ENCODE data around the gene SNX5. TPM values are rescaled to one million over a fixed set of nuclear protein-coding genes. Genes with fewer than 3 reads are reported as not detected.

The SNX5 gene
- total and polyA plus RNA-seq, 10 of the 15 experiments (the other 5 are each of a cell fraction or from before 2014, with no cell fraction given), result 92.9 to 316 (median 245) TPM

- TF ChIP-seq SRF (IDR thresholded peaks at IDR 0.05; ENCODE audit: low read depth in 2 of 2, low read length in 2 of 2) (no peak), ZBTB40 (IDR thresholded peaks at IDR 0.05; ENCODE audit: borderline replicate concordance) (no peak), ZBED1 (IDR thresholded peaks at IDR 0.05; ENCODE audit: borderline replicate concordance) (no peak), ZNF622 (IDR thresholded peaks at IDR 0.05) (no peak)
Observed at GRCh38 chr20:17944854-17945474, 23.6 kb downstream of the SNX5 start (continued).

- 1% methylated on average over 3 of the region's 3 CpGs for WGBS (ENCODE audit: insufficient coverage, insufficient replicate concordance, low lambda C conversion rate, missing lambda C conversion rate)
- ChIA-PET SMC1A (ENCODE audit: uncharacterized antibody, unreplicated experiment) (interaction anchor here (1.8 to 2.1 kb wide), 2 partner anchors 10 to 20 kb away, joined by 5 to 7 read pairs; no protein-coding TSS in a partner anchor), POLR2A (interaction anchor here (0.9 kb wide), 1 partner anchor 24 kb away, joined by 5 read pairs; no protein-coding TSS in a partner anchor), CTCF (interaction anchor here (1.0 to 7.1 kb wide), 4 partner anchors 10 to 53 kb away, joined by 4 to 44 read pairs (median 6); no protein-coding TSS in a partner anchor), RAD21 (ENCODE audit: unreplicated experiment) (interaction anchor here (1.1 kb wide), 1 partner anchor 13 kb away, joined by 3 read pairs; no protein-coding TSS in a partner anchor)
- Histone ChIP-seq H3K36me3 (ENCODE audit: control insufficient read depth in 2 of 2, insufficient read depth in 2 of 2, low read length in 1 of 2) (peaks cover 22 to 49% of the 10 kb centered on the region in 2 experiments), H3K79me2 (ENCODE audit: control insufficient read depth, insufficient read depth, low read length) (peaks cover 11% of the 10 kb centered on the region), H3K9ac (ENCODE audit: control insufficient read depth, insufficient read depth, low read length) (no peak overlapping the region), H2AFZ (ENCODE audit: control insufficient read depth, low read depth, low read length) (no peak overlapping the region), H3K4me3 (no peak overlapping the region), H3K9me3 (replicated peaks; ENCODE audit: control insufficient read depth, insufficient read depth, low read length) (no peaks in the 10 kb centered on the region), H3K27ac (ENCODE audit: control insufficient read depth, insufficient read depth) (peak overlapping the region; percentile 10; the same call in 1 of the 2 replicates), H3K27me3 (replicated peaks in 1 of 2; ENCODE audit: control insufficient read depth in 2 of 2, insufficient read depth in 2 of 2, low read length in 1 of 2) (no peaks in the 10 kb centered on the region), H4K20me1 (ENCODE audit: control insufficient read depth, insufficient read depth) (peaks cover 5% of the 10 kb centered on the region; the same call in 1 of the 2 replicates), H3K4me2 (ENCODE audit: control insufficient read depth, insufficient read depth) (no peak overlapping the region), H3K4me1 (ENCODE audit: control insufficient read depth, insufficient read depth, low read length) (peaks cover 34% of the 10 kb centered on the region)
- ATAC-seq, result peak; percentile 74
- BruUV-seq (replicated peaks), result no TSS peak
- no peak for DNase-seq (ENCODE audit: low read depth, low spot score)
- FAIRE-seq, result peak; percentile 69
- intact Hi-C loops (cut with micrococcal nuclease; ENCODE audit: unreplicated experiment) (no loop called here), in situ Hi-C loops (cut with MboI) (loop anchor here (5.0 kb wide), 1 partner anchor 51 kb away; no protein-coding TSS in a partner anchor)
- TF ChIP-seq MEF2A (IDR thresholded peaks at IDR 0.05; ENCODE audit: insufficient read depth, low read depth, low read length), result 0 out of 2 replicates have a peak, but pooled peaks have one; percentile 39
- no peak for TF ChIP-seq HDAC6 (IDR thresholded peaks at IDR 0.05; ENCODE audit: unreplicated experiment)
- TF ChIP-seq E2F8 (IDR thresholded peaks at IDR 0.05; ENCODE audit: low read depth, partially characterized antibody), result no peak
- TF ChIP-seq SMAD5 (IDR thresholded peaks at IDR 0.05; ENCODE audit: low read depth), result no peak
- TF ChIP-seq RUNX3 (IDR thresholded peaks at IDR 0.05; ENCODE audit: low read length), result peak; percentile 94
- no peak for TF ChIP-seq JUND (IDR thresholded peaks at IDR 0.05; ENCODE audit: low read depth, low read length)
- peak; percentile 85 for TF ChIP-seq MEF2B (IDR thresholded peaks at IDR 0.05; ENCODE audit: partially characterized antibody, poor library complexity, severe bottlenecking)
- TF ChIP-seq ZNF384 (IDR thresholded peaks at IDR 0.05; ENCODE audit: borderline replicate concordance, low read depth, low read length), result no peak
- no peak for TF ChIP-seq STAT3 (IDR thresholded peaks at IDR 0.05; ENCODE audit: low read depth, low read length)
- TF ChIP-seq ATF2 (IDR thresholded peaks at IDR 0.05; ENCODE audit: low read length), result peak; percentile 84
Observed at GRCh38 chr20:17943343-17943742, 25.3 kb downstream of the SNX5 start.
